ENCODE measurements around the gene PCDHGB3. TPM values are rescaled to one million over a fixed set of nuclear protein-coding genes. Genes with fewer than 3 reads are reported as not detected.
"Not testable (repeated sequence)": the region's sequence is repeated elsewhere in the genome, so short reads cannot be mapped to it uniquely, and the experiment has no call there.

Gene PCDHGB3
- total and polyA plus RNA-seq, 12 donors: 0.03 to 7.1 (median 2.4) TPM

- intact Hi-C loops (cut with DNase I); H3K4me1 ChIP-seq (replicated peaks in 1 of 2); H3K36me3 ChIP-seq (replicated peaks in 1 of 2); H3K27ac ChIP-seq; H3K27me3 ChIP-seq: not testable (repeated sequence)
- Histone ChIP-seq H3K4me3 (peak within 1 kb of the TSS in 1 of 4 donors; percentile 30), H3K9me3 (replicated peaks in 1 of 3) (peaks cover 5 to 40% (median 8%) of the 10 kb centered on the region in 3 donors)
- peak in 3 of 7 donors; percentile 24 to 45 (median 32) for DNase-seq
- peak in 5 of 6 experiments; percentile 23 to 46 (median 30) for TF ChIP-seq CTCF (IDR thresholded peaks at IDR 0.05)
- 2 to 10% (median 7%) methylated on average over 7 to 24 of the region's 43 CpGs for WGBS, 4 donors
Measured at GRCh38 chr5:141397756-141398551, 27.9 kb downstream of the PCDHGB3 start, which contains the start of gene PCDHGB5. Gene PCDHGB5, plus strand, starts transcription at chr5:141397947. Its CDS starts 181 bp downstream, at chr5:141398128.

GRCh38 chr5:141398608-141399007, 28.6 kb downstream of the PCDHGB3 start:
- peaks cover 5 to 42% (median 8%) of the 10 kb centered on the region in 3 donors for H3K9me3 ChIP-seq (replicated peaks in 1 of 3)
- no peak for TF ChIP-seq POLR2A (IDR thresholded peaks at IDR 0.05)
- TF ChIP-seq CTCF (IDR thresholded peaks at IDR 0.05): no peak
- no peaks in the 10 kb centered on the region for H3K4me1 ChIP-seq (replicated peaks in 1 of 2)
- H3K4me3 ChIP-seq: no peak overlapping the region
- no peak overlapping the region for H3K27ac ChIP-seq
- no peak for DNase-seq
- H3K36me3 ChIP-seq (replicated peaks in 1 of 2): no peaks in the 10 kb centered on the region
- intact Hi-C loops (cut with DNase I): no loop called here
- WGBS, 4 donors: 19 to 44% (median 23%) methylated on average over 9 to 15 of the region's 15 CpGs
- H3K27me3 ChIP-seq: no peaks in the 10 kb centered on the region

GRCh38 chr5:141399555-141400258, 29.7 kb downstream of the PCDHGB3 start:
- TF ChIP-seq POLR2A (IDR thresholded peaks at IDR 0.05) (no peak), CTCF (IDR thresholded peaks at IDR 0.05) (no peak)
- DNase-seq: no peak
- H3K9me3 ChIP-seq (replicated peaks in 1 of 3): peaks cover 5 to 44% (median 8%) of the 10 kb centered on the region in 3 donors
- H3K27me3 ChIP-seq: no peaks in the 10 kb centered on the region
- H3K4me1 ChIP-seq (replicated peaks in 1 of 2): no peaks in the 10 kb centered on the region
- no peaks in the 10 kb centered on the region for H3K36me3 ChIP-seq (replicated peaks in 1 of 2)
- WGBS, 4 donors: 19 to 24% (median 21%) methylated on average over 3 to 61 of the region's 61 CpGs
- no peak overlapping the region for H3K27ac ChIP-seq
- intact Hi-C loops (cut with DNase I): no loop called here
- no peak overlapping the region for H3K4me3 ChIP-seq

DNA sequence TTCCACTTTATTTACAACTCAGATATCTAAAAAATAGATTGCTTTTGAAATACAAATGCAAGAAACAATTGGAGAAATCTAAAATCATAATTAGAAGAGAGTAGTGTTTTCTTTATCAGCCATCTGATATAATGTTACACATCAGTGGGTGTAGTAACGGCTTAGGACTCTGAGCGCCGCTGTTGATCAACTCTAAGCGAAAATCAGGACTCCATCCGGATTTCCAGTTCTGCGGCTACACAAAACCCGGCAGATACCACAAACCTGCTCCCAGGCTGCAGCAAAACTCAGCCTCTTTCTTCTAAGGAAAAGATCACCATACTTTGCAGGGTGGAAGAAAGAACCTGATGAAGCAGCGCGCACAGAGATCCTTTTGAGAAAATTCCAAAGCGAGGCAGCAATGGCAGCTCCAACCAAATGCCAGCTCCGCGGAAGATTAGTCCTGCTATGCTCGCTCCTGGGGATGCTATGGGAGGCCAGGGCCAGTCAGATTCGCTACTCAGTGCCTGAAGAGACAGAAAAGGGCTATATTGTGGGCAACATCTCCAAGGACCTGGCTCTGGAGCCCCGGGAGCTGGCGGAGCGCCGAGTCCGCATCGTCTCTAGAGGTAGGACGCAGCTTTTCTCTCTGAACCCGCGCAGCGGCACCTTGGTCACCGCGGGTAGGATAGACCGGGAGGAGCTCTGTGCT, 32.7 kb downstream of the PCDHGB3 start, which contains the start of gene PCDHGA9:
PCDHGA9 (plus strand) TSS at position 226 of the 691 bp plus-strand sequence; CDS start at position 401, 175 bp downstream.
- 10 to 14% (median 11%) methylated on average over 10 to 27 of the region's 27 CpGs for WGBS, 4 donors
- H3K9me3 ChIP-seq (replicated peaks in 1 of 3): peaks cover 0 to 64% (median 8%) of the 10 kb centered on the region in 3 donors
- H3K27me3 ChIP-seq: no peaks in the 10 kb centered on the region
- no peaks in the 10 kb centered on the region for H3K4me1 ChIP-seq (replicated peaks in 1 of 2)
- peak within 1 kb of the TSS in 1 of 4 donors; percentile 41 for H3K4me3 ChIP-seq
- TF ChIP-seq CTCF (IDR thresholded peaks at IDR 0.05) (peak in 3 of 6 experiments; percentile 32 to 37 (median 34)), POLR2A (IDR thresholded peaks at IDR 0.05) (no peak)
- H3K36me3 ChIP-seq (replicated peaks in 1 of 2): no peaks in the 10 kb centered on the region
- DNase-seq: peak in 2 of 7 donors; percentile 34 to 42
- intact Hi-C loops (cut with DNase I): no loop called here
- H3K27ac ChIP-seq: no peak within 1 kb of the TSS
